HG03520 (cell line): ENCODE data around the gene TNS1.

Experiments used
- ATAC-seq: cut with Tn5 transposase; IDR thresholded peaks from one replicate; pipeline ENCODE4 v1.9.1; 2021; ENCODE audit warnings: mild to moderate bottlenecking, moderate library complexity; ENCODE audit not compliant: unreplicated experiment

The TNS1 gene

DNA sequence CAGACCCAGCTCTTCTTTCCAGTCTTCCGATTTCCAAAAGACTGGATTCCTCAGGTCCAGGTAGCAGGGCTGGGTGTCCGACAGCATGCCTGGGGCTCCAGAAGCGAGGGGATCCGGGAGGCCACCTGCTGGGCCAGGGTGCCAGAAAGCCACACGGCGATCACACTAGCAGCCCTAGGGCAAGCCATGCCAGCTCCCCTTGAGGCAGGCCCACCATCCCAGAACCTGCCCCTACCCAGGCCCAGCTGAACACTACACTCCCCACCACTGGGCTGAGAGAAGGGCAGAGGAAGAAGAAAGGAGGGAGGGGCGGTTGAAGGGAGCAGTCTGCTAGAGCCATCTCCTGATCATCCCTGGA lies 163.1 kb downstream of the TNS1 start:
- no peak for ATAC-seq

- no peak for ATAC-seq
Observed at GRCh38 chr2:217839073-217839749, 163.6 kb downstream of the TNS1 start.

DNA sequence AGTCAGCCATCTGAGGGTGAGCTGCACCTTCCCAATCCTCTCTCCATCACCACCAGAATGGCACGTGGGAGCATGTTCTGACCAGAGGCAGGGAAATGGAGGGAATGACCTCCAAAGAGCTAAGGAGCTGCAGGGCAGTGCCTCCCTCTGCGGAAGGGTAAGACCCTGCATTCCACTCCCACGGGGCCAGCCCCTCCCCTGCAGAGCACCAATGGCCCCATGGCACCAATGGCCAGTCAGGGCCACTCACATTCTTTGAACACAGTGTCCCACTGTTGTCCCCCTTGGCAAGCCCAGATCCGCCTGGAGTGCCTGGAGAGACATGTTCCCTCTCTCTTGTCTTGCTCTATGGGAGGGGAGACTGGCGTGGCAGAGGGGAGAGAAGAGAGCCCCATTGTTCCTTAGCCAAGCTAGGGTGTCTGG lies 164.4 kb downstream of the TNS1 start:
- no peak for ATAC-seq

GRCh38 chr2:217837530-217837929 lies 165.3 kb downstream of the TNS1 start:
- no peak for ATAC-seq

GRCh38 chr2:217836901-217837491 lies 165.8 kb downstream of the TNS1 start:
- ATAC-seq, result no peak

DNA sequence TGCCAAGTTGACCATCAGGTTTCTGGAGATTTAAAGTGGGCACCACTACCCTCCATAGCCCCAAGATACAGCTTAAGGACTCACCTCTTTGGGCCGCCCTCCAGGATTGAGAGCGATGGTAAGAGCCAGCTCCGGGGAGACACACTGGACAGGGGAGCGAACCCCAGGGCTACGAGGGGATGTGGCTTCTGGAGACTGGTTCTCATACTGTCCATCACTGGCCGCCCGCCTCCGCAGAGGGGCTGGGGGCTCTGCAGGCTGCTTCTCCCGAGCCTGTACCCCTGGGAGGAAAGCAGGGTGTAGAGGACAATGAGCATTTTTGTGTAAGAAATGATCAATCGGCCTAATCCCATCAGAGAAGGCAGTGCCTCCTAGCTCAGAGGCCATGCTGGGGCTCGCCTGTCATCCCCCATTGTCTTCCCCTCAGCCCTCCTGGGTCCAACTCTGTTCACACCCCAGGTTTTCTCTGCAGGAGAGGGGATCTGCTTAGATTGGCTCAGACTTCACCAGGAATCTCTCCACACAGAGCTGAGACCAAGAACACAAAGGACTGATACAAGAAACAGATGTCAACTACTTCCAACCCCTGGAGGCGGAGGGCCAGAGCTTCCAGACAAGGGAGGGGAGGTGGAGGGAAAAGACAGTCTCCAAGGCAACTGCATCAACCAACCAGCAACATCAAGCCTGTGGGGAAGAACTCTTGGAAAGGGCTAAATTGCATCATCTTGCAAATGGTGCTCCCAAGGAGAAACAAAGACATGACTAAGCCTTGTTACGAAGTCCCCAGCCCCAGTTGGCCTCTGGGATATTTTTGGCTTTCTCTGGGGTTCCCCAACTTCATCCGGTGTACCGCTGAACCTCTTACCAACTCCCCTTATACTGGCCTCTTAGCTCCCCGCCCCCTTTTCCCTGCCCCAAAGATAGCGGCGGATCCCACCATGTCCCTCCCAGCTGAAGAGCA lies 166.6 kb downstream of the TNS1 start:
- ATAC-seq, result no peak

- ATAC-seq, result no peak
Observed at GRCh38 chr2:217834744-217835513, 167.9 kb downstream of the TNS1 start.

- no peak for ATAC-seq
Observed at GRCh38 chr2:217834057-217834620, 168.7 kb downstream of the TNS1 start.

GRCh38 chr2:217833439-217833838 lies 169.4 kb downstream of the TNS1 start:
- ATAC-seq, result no peak

DNA sequence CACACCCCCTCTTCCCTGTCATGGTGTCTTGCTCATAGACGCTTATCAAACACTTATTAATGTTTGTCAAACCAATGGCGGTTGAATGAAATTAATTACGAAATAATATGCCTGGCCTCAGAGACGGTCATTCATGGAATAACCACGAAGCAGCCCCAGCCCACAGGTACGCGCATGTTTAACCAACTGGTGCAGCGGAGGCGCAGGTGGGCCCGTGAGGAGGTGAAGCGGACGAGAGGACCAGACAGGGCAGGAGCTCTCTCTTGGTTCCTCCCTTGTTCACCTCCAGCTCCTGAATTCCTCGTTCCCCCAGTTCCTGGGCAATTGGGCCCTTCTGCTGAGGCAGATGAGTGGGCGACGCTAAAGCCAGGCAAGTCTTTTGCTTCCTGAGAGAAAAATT lies 169.8 kb downstream of the TNS1 start:
- ATAC-seq, result no peak

DNA sequence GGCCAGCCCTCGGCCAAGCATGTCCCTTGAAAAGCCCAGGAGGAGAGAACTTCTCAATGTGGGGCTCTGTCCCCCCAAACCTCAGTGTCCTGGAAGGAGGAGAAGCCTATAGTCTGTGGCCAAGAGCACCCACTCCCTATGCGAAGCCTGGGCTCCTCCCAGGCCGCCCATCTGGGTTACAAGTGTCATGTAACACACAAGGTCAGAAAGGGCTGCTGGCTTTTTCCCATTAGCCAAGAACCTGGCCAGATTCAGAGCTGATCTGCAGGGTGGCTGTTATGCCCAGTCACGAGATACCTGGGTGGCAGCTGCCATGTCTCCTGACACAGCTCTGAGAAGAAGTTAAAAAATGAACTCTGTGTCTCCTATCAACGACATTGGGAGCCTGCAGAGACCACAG lies 170.7 kb downstream of the TNS1 start:
- ATAC-seq, result no peak

GRCh38 chr2:217831306-217831705 lies 171.5 kb downstream of the TNS1 start:
- no peak for ATAC-seq

DNA sequence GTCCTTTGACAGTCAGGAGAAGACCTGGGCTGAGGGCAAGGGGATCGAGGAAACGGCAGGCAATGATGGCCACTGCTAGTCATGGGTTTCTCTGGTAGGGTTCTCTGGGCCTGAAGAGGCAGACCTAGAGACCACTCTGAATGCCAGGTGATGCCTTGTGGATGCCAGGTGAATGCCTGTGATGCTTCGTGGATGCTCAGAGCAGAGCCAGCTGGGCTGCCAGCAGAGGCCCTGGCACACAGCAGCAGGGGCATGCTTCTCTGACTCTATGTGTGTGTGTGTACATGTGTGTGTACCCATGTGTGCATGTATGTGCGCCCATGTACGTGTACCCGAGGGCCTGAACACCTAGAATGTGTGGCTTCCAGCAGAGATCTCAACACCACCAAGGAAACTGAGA lies 172.0 kb downstream of the TNS1 start:
- ATAC-seq, result no peak

DNA sequence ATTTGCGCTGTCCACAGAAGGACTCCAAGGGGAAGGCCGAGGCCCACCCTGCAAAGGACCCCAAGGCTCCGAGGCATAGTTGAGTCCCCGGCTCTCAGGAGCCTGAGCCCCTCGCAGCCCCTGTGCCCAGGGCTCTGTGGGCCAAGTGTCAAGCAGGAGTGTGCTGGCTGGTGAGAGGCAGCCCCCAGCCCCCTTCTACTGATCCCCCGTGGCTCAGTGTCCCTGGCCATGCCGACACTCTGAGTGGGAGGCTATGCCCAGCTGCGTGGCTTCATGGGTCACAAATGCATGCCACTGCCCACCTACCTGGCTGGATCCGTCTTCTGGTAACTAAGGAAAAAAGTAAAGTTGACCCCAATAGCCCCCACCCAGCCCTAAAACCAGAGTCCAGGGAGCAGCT lies 172.7 kb downstream of the TNS1 start:
- no peak for ATAC-seq

DNA sequence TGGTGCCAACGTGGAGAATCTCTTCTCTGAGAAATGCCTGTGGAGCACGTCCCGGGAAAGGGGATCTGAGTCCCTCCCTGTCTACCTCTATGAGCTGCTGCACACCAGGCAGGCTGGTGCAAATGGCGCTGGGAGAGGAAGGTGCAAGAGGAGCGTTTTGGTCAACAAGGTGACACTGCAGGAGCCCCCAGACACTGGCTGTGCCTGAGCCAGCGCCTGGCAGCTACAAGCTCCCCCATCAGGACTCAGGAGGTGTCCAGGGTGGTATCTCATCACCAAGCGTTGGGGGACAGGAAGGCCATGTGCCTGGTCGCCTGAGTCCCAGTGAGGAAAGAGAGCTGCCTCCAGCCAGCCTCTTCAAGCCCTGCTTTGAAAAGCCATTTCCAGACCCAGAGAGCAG lies 173.4 kb downstream of the TNS1 start:
- no peak for ATAC-seq

- no peak for ATAC-seq
Observed at GRCh38 chr2:217828336-217828735, 174.5 kb downstream of the TNS1 start.

DNA sequence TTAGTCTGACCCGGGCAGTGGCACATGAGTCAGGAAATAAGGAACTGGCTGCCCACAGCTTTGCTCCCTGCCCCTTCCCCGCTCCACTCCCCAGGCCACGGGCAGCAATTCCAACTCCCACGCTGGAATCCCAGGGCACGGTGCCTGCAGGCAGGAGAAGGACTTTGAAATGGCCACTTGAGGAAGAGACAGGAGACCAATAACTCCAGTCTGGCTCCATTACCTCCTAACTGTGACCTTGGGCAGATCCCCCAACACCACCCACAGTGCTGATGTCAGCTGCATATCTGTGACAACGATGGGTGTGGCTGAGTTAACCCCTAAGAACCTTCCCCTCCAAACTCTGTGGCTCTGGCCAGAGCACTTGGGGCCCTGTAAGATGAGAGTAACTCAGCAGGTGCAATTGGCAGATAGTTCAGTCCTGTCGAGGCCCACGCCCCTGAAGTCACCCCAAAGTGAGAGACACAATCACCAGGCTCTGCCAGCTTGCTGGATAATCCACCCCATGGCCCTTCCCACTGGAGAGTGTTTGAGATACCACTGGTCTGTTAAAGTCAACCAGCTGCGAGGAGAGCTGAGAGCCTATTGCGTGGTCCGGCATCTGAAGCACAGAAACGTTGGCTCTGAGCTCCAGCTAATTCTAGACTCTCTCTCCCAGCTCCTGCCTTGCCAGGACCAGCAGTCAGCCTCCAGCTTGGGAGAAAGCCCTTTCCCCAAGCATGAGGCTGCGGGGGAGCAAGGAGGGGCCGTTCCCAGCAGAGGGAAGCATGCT lies 175.2 kb downstream of the TNS1 start:
- ATAC-seq, result no peak

DNA sequence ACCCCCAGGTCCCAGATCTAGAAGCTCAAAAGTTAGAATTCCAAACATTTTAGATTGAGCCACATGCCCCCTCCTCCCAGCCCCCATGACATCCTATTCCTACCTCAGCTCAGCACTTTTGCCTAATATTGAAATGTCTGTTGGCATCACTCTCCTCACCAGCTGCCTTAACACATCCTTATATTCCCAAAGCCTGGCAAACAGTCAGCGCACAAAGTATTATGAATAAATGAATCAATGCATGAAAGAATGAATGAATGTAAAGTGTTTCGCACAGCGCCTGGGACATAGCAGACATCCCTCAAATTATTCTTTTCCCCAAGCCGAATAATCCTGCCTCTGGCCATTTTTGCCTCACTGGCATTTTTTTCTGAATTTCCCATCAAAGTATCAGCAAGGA lies 175.8 kb downstream of the TNS1 start:
- ATAC-seq, result no peak

- ATAC-seq, result no peak
Observed at GRCh38 chr2:217826520-217826919, 176.3 kb downstream of the TNS1 start.
